ENCODE results near the gene FAM234B. TPM values are rescaled to one million over a fixed set of nuclear protein-coding genes. Genes with fewer than 3 reads are reported as not detected.

The FAM234B gene
- total RNA-seq, 4 donors from 2014 or later: 15.7 to 23.2 (median 19.3) TPM

DNA sequence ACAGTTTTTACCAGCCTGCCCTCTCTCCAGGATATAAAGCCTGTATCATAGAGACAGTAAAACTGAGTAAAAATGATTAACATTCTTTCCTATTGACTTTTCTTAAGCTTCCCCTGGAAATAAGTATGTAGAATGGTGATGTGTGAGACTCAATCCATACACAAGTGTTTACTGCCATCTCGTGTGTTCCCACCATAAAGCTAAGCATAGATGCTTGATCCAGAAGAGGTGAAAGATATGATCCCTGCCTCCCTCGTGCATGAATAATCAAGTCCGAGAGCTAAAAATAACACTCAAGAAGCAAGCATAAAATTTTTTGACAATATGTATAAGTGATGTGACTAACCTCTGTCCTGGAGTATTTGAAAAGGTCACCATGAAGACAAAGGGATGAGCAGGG, 76.2 kb downstream of the FAM234B start:
- intact Hi-C loops (cut with DNase I): no loop called here

GRCh38 chr12:13121568-13121967, 77.4 kb downstream of the FAM234B start:
- no peak for DNase-seq
- 87 to 94% methylated on average over 5 of the region's 5 CpGs for WGBS, 2 donors
- no peak for TF ChIP-seq POLR2A (IDR thresholded peaks at IDR 0.05)
- no peak for TF ChIP-seq CTCF (IDR thresholded peaks at IDR 0.05)
- Histone ChIP-seq H3K4me3 (replicated peaks in 1 of 3) (no peak overlapping the region), H3K36me3 (no peaks in the 10 kb centered on the region), H3K4me1 (peaks cover 0 to 15% of the 10 kb centered on the region in 2 donors), H3K27ac (no peak overlapping the region), H3K27me3 (no peaks in the 10 kb centered on the region), H3K9me3 (no peaks in the 10 kb centered on the region)
- intact Hi-C loops (cut with DNase I): no loop called here

More for the DNA sequence above, 76.2 kb downstream of the FAM234B start:
- no peak overlapping the region for H3K27ac ChIP-seq
- no peaks in the 10 kb centered on the region for H3K9me3 ChIP-seq
- no peak for TF ChIP-seq POLR2A (IDR thresholded peaks at IDR 0.05)
- no peak for TF ChIP-seq CTCF (IDR thresholded peaks at IDR 0.05)
- no peak overlapping the region for H3K4me3 ChIP-seq (replicated peaks in 1 of 3)
- WGBS, 2 donors: 86% methylated on average over 3 of the region's 3 CpGs
- no peaks in the 10 kb centered on the region for H3K27me3 ChIP-seq
- DNase-seq: no peak
- H3K36me3 ChIP-seq: no peaks in the 10 kb centered on the region
- H3K4me1 ChIP-seq: peaks cover 0 to 15% of the 10 kb centered on the region in 2 donors

DNA sequence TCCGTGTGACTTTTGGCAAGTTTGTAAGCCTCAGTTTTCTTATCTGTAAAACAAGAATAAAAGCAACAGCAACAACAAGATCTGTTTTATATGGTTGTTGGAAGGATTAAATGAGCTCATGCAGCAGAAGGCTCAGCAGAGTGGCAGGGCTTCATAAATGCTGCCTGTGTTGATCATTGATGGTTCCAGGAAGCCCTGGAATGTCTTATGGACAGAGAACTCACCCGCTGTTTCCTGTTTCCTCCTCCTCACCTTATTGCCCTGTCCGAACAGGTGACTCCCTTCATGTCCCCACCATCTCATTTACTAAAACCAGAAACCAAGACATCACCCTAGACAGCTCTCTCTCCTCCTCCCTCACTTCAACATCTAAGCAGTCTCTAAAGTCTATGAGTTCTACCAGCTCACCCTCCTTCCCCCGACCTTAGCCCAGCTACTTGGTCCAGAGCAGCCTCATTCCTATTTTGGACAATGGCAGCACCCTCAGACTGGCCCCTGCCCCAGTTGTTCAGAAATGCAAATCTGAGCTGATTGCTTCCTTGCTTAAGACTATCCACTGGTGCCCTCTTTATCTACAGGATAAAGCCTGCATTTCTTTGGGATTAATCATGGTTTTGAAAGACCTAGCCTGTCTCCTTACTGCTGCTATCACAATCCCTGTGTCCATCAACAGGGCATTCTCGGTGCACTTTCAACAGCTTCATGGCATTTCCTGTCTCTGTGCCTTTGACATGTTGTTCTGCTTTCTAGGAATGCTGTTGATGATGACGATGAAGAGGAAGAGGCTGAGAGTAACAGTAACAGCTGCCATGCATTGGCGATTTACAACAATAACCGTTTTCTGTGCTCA, 80.7 kb downstream of the FAM234B start:
- intact Hi-C loops (cut with DNase I): no loop called here
- TF ChIP-seq CTCF (IDR thresholded peaks at IDR 0.05) (no peak), POLR2A (IDR thresholded peaks at IDR 0.05) (no peak)
- 82 to 83% methylated on average over 8 of the region's 8 CpGs for WGBS, 2 donors

DNA sequence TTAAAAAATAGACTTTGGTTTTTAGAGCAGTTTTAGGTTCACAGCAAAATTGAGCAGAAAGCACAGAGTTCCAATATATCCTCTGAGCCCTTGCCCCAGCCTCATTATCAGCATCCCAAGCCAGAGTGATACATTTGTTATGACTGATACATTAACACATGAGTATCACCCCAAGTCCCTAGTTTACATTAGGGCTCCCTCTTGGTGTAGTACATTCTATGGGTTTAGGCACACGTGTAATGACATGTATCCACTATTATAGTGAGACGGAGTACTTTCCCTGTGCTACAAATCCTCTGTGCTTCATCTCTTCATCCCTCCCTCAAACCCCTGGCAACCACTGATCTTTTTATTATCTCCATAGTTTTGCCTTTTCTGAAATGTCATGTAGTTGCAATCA, 81.8 kb downstream of the FAM234B start:
- Histone ChIP-seq H3K9me3 (no peaks in the 10 kb centered on the region), H3K4me3 (replicated peaks in 1 of 3) (no peak overlapping the region), H3K36me3 (no peaks in the 10 kb centered on the region), H3K27ac (no peak overlapping the region), H3K27me3 (no peaks in the 10 kb centered on the region), H3K4me1 (peaks cover 4 to 24% of the 10 kb centered on the region in 2 donors)
- intact Hi-C loops (cut with DNase I): no loop called here
- 95% methylated on average over 2 of the region's 2 CpGs for WGBS, 2 donors
- no peak for DNase-seq
- TF ChIP-seq CTCF (IDR thresholded peaks at IDR 0.05) (no peak), POLR2A (IDR thresholded peaks at IDR 0.05) (no peak)

More for the DNA sequence above, 80.7 kb downstream of the FAM234B start:
- H3K4me1 ChIP-seq: peaks cover 3 to 19% of the 10 kb centered on the region in 2 donors
- no peaks in the 10 kb centered on the region for H3K27me3 ChIP-seq
- no peaks in the 10 kb centered on the region for H3K9me3 ChIP-seq
- no peaks in the 10 kb centered on the region for H3K36me3 ChIP-seq
- DNase-seq: no peak
- no peak overlapping the region for H3K27ac ChIP-seq
- H3K4me3 ChIP-seq (replicated peaks in 1 of 3): no peak overlapping the region

GRCh38 chr12:13126494-13126893, 82.3 kb downstream of the FAM234B start:
- TF ChIP-seq POLR2A (IDR thresholded peaks at IDR 0.05) (no peak), CTCF (IDR thresholded peaks at IDR 0.05) (no peak)
- no peak for DNase-seq
- Histone ChIP-seq H3K27ac (no peak overlapping the region), H3K27me3 (no peaks in the 10 kb centered on the region), H3K9me3 (no peaks in the 10 kb centered on the region), H3K4me3 (replicated peaks in 1 of 3) (no peak overlapping the region), H3K36me3 (no peaks in the 10 kb centered on the region), H3K4me1 (peaks cover 9 to 29% of the 10 kb centered on the region in 2 donors)
- WGBS, 2 donors: 83 to 94% methylated on average over 3 of the region's 3 CpGs
- intact Hi-C loops (cut with DNase I): no loop called here
